NCI-H510A treated with DMSO at 0.1 percent for 48 hours (cell line): ENCODE results near the gene CDK14.
A peak's percentile ranks its signal among the peaks of the same experiment; 100 is the strongest.

Experiments used
- DNase-seq: peaks from one replicate; lab custom pipeline; 2025; lab: John Stamatoyannopoulos, UW

CDK14 gene

DNA sequence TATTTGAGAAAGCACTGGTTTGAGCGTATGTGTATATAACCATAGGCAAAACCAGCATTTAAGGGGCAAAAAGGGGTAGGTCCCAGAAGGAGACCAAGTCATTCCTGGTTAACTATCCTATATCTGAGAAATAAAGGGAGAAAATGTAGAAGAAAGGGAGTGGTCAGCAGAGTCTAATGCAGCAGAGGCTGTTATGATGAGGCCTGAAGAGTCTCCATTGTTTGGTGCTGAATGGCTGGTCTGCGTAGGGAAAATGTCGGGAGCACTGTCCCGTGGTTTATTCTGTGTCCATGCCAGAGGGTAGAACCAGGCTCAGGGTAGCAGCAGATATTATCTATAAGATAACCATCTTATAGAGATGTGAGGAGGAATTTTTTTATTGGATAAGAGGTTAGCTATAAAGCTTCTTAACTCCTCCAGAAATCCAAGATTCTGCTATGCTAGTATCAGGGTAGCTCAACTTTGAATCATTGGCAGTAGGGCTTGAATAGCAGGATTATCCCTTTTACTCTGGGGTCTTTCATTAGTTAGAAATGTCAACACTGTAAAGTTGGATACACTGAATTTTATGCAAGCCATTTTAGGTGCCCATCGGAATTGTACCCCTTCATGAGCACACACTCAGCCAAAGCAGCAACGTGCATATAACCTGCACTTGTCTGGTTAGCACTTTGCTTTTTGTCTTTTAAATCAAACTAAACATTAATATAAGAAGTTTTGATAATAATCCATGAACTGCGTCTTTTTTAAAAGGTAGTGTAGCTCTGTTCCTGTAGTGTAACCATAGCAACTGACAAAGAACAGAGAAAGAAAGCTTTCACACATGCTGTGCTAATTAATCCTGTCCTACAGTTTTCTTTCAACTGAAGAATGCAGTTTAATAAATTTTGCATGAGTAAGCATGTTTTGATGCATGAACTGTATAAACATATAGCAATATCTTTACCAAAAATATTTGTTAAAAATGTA, 356.1 kb downstream of the CDK14 start:
- no peak for DNase-seq

DNA sequence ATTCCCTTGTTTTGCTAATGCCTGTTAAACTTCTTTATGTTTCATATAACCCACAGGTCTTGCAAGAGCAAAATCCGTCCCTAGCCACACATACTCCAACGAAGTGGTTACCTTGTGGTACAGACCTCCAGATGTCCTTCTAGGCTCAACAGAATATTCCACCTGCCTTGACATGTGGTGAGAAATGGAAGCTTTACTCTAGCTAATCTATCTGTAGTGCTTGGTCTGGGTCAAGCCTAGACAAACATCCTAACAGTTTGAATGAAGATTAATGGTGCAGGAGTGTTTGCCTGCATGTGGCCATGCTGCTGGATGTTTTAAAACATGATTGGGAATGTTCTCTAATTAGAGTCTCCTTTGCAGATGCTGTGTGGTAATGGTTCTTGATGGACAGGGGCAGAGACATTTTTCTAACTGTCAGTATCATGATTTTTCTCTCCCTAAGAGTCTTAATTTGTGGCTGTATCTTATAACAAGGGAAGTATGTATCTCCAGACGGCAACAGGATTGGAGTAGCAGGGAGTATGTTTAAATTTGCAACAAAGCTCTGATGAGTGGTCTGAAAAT, 359.6 kb downstream of the CDK14 start:
- DNase-seq, result peak; percentile 80

- no peak for DNase-seq
Measured at GRCh38 chr7:90957883-90958282, 361.8 kb downstream of the CDK14 start.

GRCh38 chr7:90958647-90959046, 362.5 kb downstream of the CDK14 start:
- no peak for DNase-seq

DNA sequence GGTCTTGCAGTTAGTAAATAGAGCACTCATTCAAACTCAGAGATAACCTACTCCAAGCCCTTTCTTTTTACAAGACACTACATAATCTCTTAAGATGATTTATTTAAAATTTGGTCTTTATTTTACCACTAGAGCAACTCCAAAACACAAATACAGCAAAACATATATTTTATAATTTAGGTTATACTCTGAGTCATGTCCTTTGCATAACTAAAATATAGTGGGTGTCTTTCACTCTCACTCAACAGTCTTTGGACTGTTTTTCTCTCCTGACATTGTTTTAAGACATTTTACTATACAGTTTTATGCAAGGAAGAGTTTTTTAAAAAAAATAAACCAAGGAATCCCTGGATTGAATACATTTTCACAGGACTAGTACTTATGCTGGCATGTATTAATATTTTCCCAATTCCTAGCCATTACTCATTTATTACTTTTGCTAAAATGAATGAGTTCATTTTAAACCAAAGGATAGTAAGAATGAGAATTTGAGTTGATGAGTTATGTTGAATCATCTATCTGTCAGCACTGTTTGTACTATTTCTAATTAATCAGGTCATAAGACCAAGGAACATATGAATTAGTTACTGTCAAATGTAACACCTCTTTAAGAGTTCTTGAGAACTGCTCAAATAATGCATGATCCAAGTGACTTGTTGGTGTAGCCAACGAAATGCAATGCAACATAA, 365.1 kb downstream of the CDK14 start:
- no peak for DNase-seq

- DNase-seq, result no peak
Measured at GRCh38 chr7:90965211-90965610, 369.1 kb downstream of the CDK14 start.

DNA sequence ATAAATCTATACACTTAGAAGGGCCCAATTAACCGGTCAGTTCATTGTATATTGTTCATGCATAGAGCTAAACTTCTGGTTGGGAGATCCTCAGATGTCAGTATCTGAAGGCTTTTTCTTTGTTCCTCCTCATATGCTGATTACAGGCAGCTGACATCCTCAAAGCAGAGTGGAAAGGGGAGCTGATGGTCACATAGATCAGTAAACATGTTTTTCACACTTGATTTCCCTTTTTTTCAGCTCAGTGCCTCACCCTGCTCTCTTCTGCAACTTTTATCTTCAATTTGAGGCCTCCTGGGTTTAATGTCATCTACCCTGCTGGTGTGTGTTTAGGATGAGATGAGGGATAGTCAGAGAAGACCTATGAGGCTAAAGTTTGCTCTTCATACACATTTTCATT, 370.2 kb downstream of the CDK14 start:
- no peak for DNase-seq

DNA sequence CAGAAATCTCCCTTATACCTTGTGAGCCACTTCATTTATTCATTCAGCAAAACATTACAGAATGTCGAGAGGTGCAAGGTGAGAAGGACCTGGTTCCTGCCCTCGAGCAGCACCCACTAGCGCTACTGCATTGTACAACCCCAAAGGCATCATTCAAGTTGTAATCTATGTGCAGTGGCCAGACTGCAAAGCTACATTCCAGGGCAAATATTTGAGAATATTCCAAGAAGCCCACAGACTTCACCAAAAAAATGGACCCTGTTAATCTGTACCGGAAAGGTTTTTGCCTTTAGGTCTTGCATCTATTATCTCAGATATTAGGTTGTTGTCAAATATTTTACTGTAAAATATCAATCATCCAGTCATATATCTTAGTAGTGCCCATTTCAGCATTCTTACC, 372.8 kb downstream of the CDK14 start:
- no peak for DNase-seq

GRCh38 chr7:90972906-90973550, 376.9 kb downstream of the CDK14 start:
- DNase-seq, result no peak

DNA sequence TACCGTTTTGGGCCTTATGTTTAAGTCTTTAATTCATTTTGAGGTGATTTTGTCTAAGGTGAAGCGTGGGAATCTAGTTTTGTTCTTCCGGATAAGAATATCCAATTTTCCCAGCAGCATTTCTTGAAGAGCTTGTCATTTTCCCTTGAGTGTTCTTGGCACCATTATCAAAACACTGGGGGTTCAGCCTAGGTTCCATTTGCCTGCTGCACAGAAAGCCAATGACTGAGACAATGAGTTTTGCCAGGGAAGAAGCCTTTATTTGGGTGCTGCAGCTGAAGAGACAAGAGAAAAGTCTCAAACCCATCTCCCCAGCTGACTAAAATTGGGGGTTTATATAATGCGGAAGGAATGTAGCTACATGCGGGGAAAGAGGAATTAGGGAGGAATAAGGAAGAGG, 380.9 kb downstream of the CDK14 start:
- DNase-seq, result no peak

DNA sequence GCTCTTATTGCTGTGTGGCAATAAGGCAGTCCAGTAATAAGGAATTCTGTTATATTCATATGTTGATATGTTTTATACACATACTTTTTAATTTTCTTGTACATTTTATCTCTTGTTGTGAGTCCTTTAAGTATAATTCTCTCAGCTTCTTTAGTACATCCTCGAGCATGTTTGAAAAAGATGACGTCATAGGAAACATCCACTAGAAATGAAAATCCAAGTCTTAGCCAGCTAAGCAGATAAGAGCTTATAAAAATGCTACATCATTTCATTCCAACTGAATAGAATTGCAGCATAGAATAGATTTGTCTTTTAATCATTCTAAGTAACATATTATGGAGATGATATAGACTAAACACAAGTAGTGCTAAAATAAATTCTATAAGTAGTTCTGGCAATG, 384.4 kb downstream of the CDK14 start:
- no peak for DNase-seq

GRCh38 chr7:90982228-90982627, 386.1 kb downstream of the CDK14 start:
- no peak for DNase-seq

DNA sequence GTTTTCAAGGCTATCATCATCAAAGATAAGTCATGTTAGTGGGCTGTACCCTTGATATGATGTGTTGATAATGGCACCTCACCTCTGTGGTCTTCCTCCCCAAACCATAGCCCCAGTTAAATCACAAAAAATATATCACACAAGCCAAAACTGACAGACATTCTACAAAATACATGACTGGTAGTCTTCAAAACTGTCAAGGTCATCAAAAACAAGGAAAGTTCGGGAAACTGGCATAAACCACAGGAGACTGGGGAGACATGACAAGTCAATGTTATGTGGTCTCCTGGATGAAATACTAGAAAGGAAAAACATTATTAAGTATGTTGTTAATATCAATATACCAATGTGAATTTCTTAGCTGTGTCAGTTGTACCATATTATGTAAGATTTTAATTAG, 388.6 kb downstream of the CDK14 start:
- no peak for DNase-seq

DNA sequence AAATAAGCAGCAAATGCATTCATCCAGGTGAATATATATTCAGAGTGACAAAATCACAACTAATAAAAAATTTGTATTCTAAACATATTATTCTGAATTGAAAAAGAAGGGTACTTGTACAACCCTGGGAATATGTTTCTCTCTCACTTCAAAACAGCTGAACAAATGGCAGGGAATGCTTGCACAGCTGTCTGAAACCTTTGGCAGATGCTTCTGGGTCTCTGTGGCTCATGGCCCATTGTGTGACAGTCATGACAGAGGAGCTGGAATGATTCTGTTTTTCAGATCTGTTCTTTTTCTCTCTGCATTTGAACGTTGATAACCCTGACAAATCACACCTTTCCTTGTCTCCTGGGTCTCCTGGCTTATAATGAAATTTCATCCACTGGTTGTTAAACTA, 392.4 kb downstream of the CDK14 start:
- DNase-seq, result peak; percentile 43

DNA sequence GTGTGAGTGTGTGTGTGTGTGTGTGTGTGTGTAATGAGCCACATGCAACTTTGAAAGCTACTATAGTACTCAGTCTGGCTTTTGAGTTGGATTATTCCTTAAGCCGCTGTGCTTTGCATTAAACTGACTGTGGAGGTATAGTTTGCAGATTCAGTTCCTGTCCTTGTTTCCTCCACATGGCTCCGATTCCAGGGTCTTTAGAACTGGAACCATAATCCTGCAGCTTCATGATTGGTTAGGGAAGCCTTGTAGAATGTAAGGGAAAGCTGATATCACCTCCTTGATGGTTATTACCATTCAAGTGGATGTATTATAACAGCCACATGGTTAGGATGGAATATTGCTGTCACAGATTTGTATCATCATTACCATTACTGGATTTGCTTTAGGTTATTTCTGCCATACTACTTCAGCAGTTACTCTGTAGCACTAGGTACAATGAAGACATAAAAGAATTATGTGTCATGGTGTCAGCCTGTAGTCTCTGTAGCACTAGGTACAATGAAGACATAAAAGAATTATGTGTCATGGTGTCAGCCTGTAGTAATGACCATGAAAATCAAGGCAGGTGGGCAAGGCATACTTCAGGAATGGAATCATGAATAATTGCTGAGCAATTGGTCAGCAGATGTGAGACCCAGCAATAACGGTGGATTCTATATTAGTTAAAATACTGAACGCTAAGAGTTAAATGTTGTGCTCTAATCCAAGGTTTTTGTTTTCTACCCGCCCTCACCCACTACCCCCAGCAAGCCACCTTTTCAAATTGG, 393.1 kb downstream of the CDK14 start:
- no peak for DNase-seq

- DNase-seq, result no peak
Measured at GRCh38 chr7:90994121-90994520, 398.0 kb downstream of the CDK14 start.

DNA sequence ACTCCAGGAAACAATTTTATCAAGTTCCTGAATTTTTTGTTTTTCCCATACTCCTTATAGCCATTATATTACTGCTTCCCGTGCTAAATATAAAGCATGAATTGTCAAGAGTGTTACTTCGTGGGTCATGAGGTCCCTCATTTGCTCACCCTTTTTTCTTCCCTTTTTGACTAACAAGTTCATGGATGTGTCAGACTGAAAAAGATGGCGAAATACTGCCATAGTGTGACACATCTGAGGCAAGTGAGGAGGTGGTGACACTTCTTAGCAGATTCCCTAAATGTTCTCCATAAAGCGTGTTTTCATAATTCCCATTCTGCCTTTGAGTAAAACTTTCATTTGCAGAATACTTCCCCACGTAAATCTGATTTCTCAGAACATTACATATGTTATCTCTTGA, 398.5 kb downstream of the CDK14 start:
- DNase-seq, result no peak

DNA sequence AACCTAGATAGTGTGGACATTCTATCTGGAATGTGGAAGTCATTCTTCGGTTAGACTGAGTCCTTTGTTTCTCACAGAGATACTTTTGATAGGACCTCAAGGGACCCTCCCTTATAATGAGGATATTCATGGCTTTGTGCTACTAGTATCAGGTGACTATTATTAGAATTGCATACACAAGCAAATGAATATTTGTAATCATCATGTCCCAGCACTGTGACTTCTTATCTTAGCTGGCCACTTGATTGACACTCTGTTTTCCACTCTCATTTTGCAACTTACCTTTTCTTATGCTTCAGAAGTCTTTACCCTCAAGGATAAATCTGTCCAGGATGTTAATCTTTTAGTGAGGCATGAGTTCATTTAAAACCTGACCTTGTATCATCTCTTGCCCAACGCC, 399.9 kb downstream of the CDK14 start:
- no peak for DNase-seq

GRCh38 chr7:90999989-91000979, 404.2 kb downstream of the CDK14 start:
- DNase-seq, result no peak

GRCh38 chr7:91005024-91005423, 408.9 kb downstream of the CDK14 start:
- no peak for DNase-seq
